Thyroid gland (tissue), 4 donors: ENCODE data around the gene PHTF1.

Source experiments
- CTCF ChIP-seq, 6 experiments: fragments of 200-600 bp in 3 of 6; fragments of 450-650 bp in 3 of 6; sonication (generic) in 3 of 6; IDR thresholded peaks; one replicate each; pipeline ENCODE4 v1.5.1; 2016 to 2019; ENCODE audit warnings: antibody characterized with exemption in 6 of 6, mild to moderate bottlenecking in 2 of 6, inconsistent platforms in 1 of 6, moderate library complexity in 1 of 6
- POLR2A ChIP-seq, 2 donors: fragments of 450-650 bp; IDR thresholded peaks; one replicate each; pipeline ENCODE4 v1.6.1; 2017; ENCODE audit warnings: antibody characterized with exemption in 2 of 2, mild to moderate bottlenecking in 2 of 2, moderate library complexity in 1 of 2

- TF ChIP-seq CTCF (IDR thresholded peaks at IDR 0.05) = no peak
- no peak for TF ChIP-seq POLR2A (IDR thresholded peaks at IDR 0.05)
Measured at GRCh38 chr1:113657126-113657525, 102.2 kb downstream of the PHTF1 start.
